H1 (cell line): ENCODE measurements around the gene PDE8B. TPM values are rescaled to one million over a fixed set of nuclear protein-coding genes. Genes with fewer than 3 reads are reported as not detected.

Source experiments
- CTCF ChIA-PET: fragments of 300-600 bp; sonication (Branson Sonifier 250); formaldehyde crosslinking; loops from one replicate; lab custom pipeline; 2021; ENCODE audit not compliant: partially characterized antibody; lab: Charles Lee
- POLR2A ChIA-PET: fragments of 300-600 bp; sonication (Branson Sonifier 250); formaldehyde crosslinking; loops from one replicate; lab custom pipeline; 2021; ENCODE audit warnings: inconsistent platforms; ENCODE audit not compliant: partially characterized antibody; lab: Charles Lee
- DNase-seq, 2 experiments: peaks; one replicate each; pipeline versions ENCODE4 v3.0.0 to v3.0.0-alpha.2; 2010 to 2022; ENCODE audit warnings: low spot score in 2 of 2, low read depth in 1 of 2, mixed read lengths in 1 of 2
- FAIRE-seq: peaks from 2 replicates; lab custom pipeline; 2011; peaks lifted over from hg19 to GRCh38; lab: Jason Lieb, UNC
- H2AFZ ChIP-seq: 2 replicates; pipeline ENCODE4 v1.8.1; 2012; ENCODE audit warnings: low read length, inconsistent platforms
- H2AK5ac ChIP-seq: 2 replicates; pipeline ENCODE4 v1.6.1; 2013; ENCODE audit warnings: low read depth, low read length
- H2BK120ac ChIP-seq: replicated peaks from 2 replicates; pipeline ENCODE3; 2013; ENCODE audit warnings: low read depth, low read length, inconsistent platforms
- H2BK12ac ChIP-seq: 2 replicates; pipeline ENCODE4 v1.6.1; 2013; ENCODE audit warnings: low read depth, low read length
- H2BK15ac ChIP-seq: 2 replicates; pipeline ENCODE4 v1.6.1; 2013; ENCODE audit warnings: low read length
- H2BK20ac ChIP-seq: 2 replicates; pipeline ENCODE4 v1.6.1; 2013; ENCODE audit warnings: low read length
- H2BK5ac ChIP-seq: 2 replicates; pipeline ENCODE4 v1.6.1; 2013; ENCODE audit warnings: low read depth, low read length
- H3K14ac ChIP-seq: 2 replicates; pipeline ENCODE4 v1.6.1; 2013; ENCODE audit warnings: inconsistent platforms; ENCODE audit not compliant: insufficient read length
- H3K18ac ChIP-seq: 2 replicates; pipeline ENCODE4 v1.6.1; 2013; ENCODE audit warnings: low read length; ENCODE audit errors: extremely low read depth
- H3K23ac ChIP-seq: 2 replicates; pipeline ENCODE4 v1.6.1; 2013; ENCODE audit warnings: inconsistent platforms; ENCODE audit not compliant: insufficient read length
- H3K23me2 ChIP-seq: 2 replicates; pipeline ENCODE4 v1.6.1; 2013; ENCODE audit warnings: low read depth, low read length
- H3K27ac ChIP-seq: 2 replicates; pipeline ENCODE4 v1.6.1; 2011; ENCODE audit warnings: low read depth, low read length, inconsistent platforms
- H3K27me3 ChIP-seq, 4 experiments: replicated peaks in 1 of 4; 1 replicate in 1 of 4; 2 replicates in 3 of 4; pipeline versions ENCODE4 v1.6.1 to v1.8.1; 2011 to 2013; ENCODE audit warnings: low read length in 3 of 4, mild to moderate bottlenecking in 3 of 4, inconsistent platforms in 2 of 4, mixed read lengths in 2 of 4, moderate library complexity in 1 of 4; ENCODE audit not compliant: control insufficient read depth in 3 of 4, insufficient read depth in 3 of 4; ENCODE audit errors: extremely low read depth in 1 of 4
- H3K36me3 ChIP-seq, 4 experiments: 2 replicates each; pipeline versions ENCODE4 v1.6.1 to v1.8.1; 2011 to 2013; ENCODE audit warnings: mild to moderate bottlenecking in 4 of 4, low read length in 3 of 4, moderate library complexity in 2 of 4, control low read depth in 1 of 4, inconsistent platforms in 1 of 4; ENCODE audit not compliant: insufficient read depth in 4 of 4, control insufficient read depth in 2 of 4
- H3K4ac ChIP-seq: replicated peaks from 2 replicates; pipeline ENCODE3; 2013; ENCODE audit warnings: low read length, low read depth, mixed read lengths, inconsistent platforms; ENCODE audit not compliant: insufficient read length
- H3K4me1 ChIP-seq, 4 experiments: replicated peaks in 1 of 4; 1 replicate in 1 of 4; 2 replicates in 3 of 4; pipeline versions ENCODE4 v1.6.1 to v1.8.1; 2011 to 2013; ENCODE audit warnings: low read length in 3 of 4, inconsistent platforms in 2 of 4, mixed read lengths in 1 of 4; ENCODE audit not compliant: insufficient read depth in 4 of 4, control insufficient read depth in 3 of 4
- H3K4me2 ChIP-seq, 2 experiments: 2 replicates each; pipeline versions ENCODE4 v1.6.1 to v1.8.1; 2011 to 2013; ENCODE audit warnings: low read depth in 2 of 2, low read length in 2 of 2, control low read depth in 1 of 2, inconsistent platforms in 1 of 2, mild to moderate bottlenecking in 1 of 2; ENCODE audit not compliant: insufficient read depth in 1 of 2
- H3K4me3 ChIP-seq, 4 experiments: fragments of 200-600, 300-600 bp in 1 of 4; sonication (generic), shearing (Covaris generic), sonication (Bioruptor Twin) in 1 of 4; 2 replicates each; pipeline versions ENCODE4 v1.5.1 to v1.8.1; 2011 to 2016; ENCODE audit warnings: low read length in 4 of 4, low read depth in 3 of 4, control low read depth in 2 of 4, inconsistent platforms in 2 of 4, mild to moderate bottlenecking in 2 of 4, mixed read lengths in 1 of 4, moderate library complexity in 1 of 4; ENCODE audit not compliant: insufficient read depth in 2 of 4; ENCODE audit errors: extremely low read depth in 1 of 4
- H3K56ac ChIP-seq: replicated peaks from 2 replicates; pipeline ENCODE3; 2013; ENCODE audit warnings: low read depth, mild to moderate bottlenecking, mixed read lengths, low read length, inconsistent platforms; ENCODE audit not compliant: insufficient read length
- H3K79me1 ChIP-seq: 2 replicates; pipeline ENCODE4 v1.6.1; 2013; ENCODE audit warnings: low read depth, low read length, control low read depth
- H3K79me2 ChIP-seq, 2 experiments: 2 replicates each; pipeline versions ENCODE4 v1.6.1 to v1.8.1; 2012 to 2013; ENCODE audit warnings: low read length in 2 of 2, mild to moderate bottlenecking in 2 of 2, inconsistent platforms in 1 of 2; ENCODE audit not compliant: insufficient read depth in 2 of 2, control insufficient read depth in 1 of 2
- H3K9ac ChIP-seq, 4 experiments: replicated peaks in 1 of 4; 1 replicate in 1 of 4; 2 replicates in 3 of 4; pipeline versions ENCODE4 v1.6.1 to v1.8.1; 2011 to 2013; ENCODE audit warnings: low read depth in 3 of 4, low read length in 3 of 4, control low read depth in 2 of 4, mild to moderate bottlenecking in 2 of 4, moderate library complexity in 2 of 4, inconsistent platforms in 1 of 4; ENCODE audit errors: extremely low read depth in 1 of 4
- H3K9me3 ChIP-seq, 2 experiments: 2 replicates each; pipeline versions ENCODE4 v1.6.1 to v1.8.1; 2012 to 2013; ENCODE audit warnings: mild to moderate bottlenecking in 2 of 2, moderate library complexity in 2 of 2, control low read depth in 1 of 2, inconsistent platforms in 1 of 2, low read depth in 1 of 2, low read length in 1 of 2, mixed read lengths in 1 of 2; ENCODE audit not compliant: insufficient read depth in 2 of 2
- H4K20me1 ChIP-seq, 2 experiments: replicated peaks in 1 of 2; 2 replicates each; pipeline versions ENCODE3 to v1.8.1; 2011 to 2013; ENCODE audit warnings: inconsistent platforms in 2 of 2, low read length in 2 of 2, mild to moderate bottlenecking in 1 of 2; ENCODE audit not compliant: insufficient read depth in 2 of 2, control insufficient read depth in 1 of 2
- H4K5ac ChIP-seq: 2 replicates; pipeline ENCODE4 v1.6.1; 2013; ENCODE audit warnings: low read length, low read depth, mixed read lengths, inconsistent platforms; ENCODE audit not compliant: insufficient read length
- H4K8ac ChIP-seq: 2 replicates; pipeline ENCODE4 v1.8.0; 2013; ENCODE audit warnings: mild to moderate bottlenecking, moderate library complexity, low read length, inconsistent platforms; ENCODE audit not compliant: insufficient read depth; ENCODE audit errors: extremely low read depth
- H4K91ac ChIP-seq: replicated peaks from 2 replicates; pipeline ENCODE3; 2013; ENCODE audit warnings: low read length, mixed read lengths, inconsistent platforms; ENCODE audit not compliant: insufficient read length
- ATF3 ChIP-seq: IDR thresholded peaks from 2 replicates; pipeline ENCODE4 v1.6.1; 2011; ENCODE audit warnings: low read depth, mild to moderate bottlenecking, low read length; ENCODE audit not compliant: insufficient read depth
- BRCA1 ChIP-seq: IDR thresholded peaks from 2 replicates; pipeline ENCODE4 v1.6.1; 2012; ENCODE audit warnings: low read depth, low read length, improper control_type of control experiment
- EZH2 ChIP-seq: fragments of 200-600 bp; sonication (generic); IDR thresholded peaks from 2 replicates; pipeline ENCODE4 v1.7.1; 2012; ENCODE audit warnings: low read depth, mild to moderate bottlenecking, moderate library complexity, low read length, inconsistent platforms; ENCODE audit not compliant: severe bottlenecking
- HDAC2 ChIP-seq, 2 experiments: fragments of 300-600 bp in 1 of 2; sonication (generic) in 1 of 2; IDR thresholded peaks; 2 replicates each; pipeline ENCODE4 v1.6.1; 2011 to 2012; ENCODE audit warnings: low read depth in 2 of 2, low read length in 2 of 2, mild to moderate bottlenecking in 2 of 2, moderate library complexity in 2 of 2, borderline replicate concordance in 1 of 2, inconsistent platforms in 1 of 2
- SIRT6 ChIP-seq: IDR thresholded peaks from one replicate; pipeline ENCODE4 v1.7.1; 2012; ENCODE audit warnings: low read length, inconsistent platforms
- SP2 ChIP-seq: IDR thresholded peaks from 2 replicates; pipeline ENCODE4 v1.6.1; 2012; ENCODE audit warnings: mild to moderate bottlenecking, low read length, inconsistent platforms
- SP4 ChIP-seq: IDR thresholded peaks from 2 replicates; pipeline ENCODE4 v1.6.1; 2012; ENCODE audit warnings: low read length, inconsistent platforms
- TBP ChIP-seq: IDR thresholded peaks from 2 replicates; pipeline ENCODE4 v1.6.1; 2011; ENCODE audit warnings: low read depth, low read length, improper control_type of control experiment
- TCF12 ChIP-seq: IDR thresholded peaks from 2 replicates; pipeline ENCODE4 v1.6.1; 2011; ENCODE audit warnings: low read depth, mild to moderate bottlenecking, low read length
- YY1 ChIP-seq: IDR thresholded peaks from 2 replicates; pipeline ENCODE4 v1.6.1; 2011; ENCODE audit warnings: low read depth, mild to moderate bottlenecking, low read length
- WGBS, 2 experiments: shearing (Covaris generic) in 1 of 2; methylation state at CpG; one replicate each; pipeline versions ENCODE4 v1.1.6 to v1.1.7; 2013 to 2015; ENCODE audit warnings: low lambda C conversion rate in 2 of 2, mixed read lengths in 2 of 2, inconsistent platforms in 1 of 2, low coverage in 1 of 2, missing lambda C conversion rate in 1 of 2; ENCODE audit not compliant: insufficient replicate concordance in 2 of 2, insufficient coverage in 1 of 2, insufficient read length in 1 of 2; ENCODE audit errors: extremely low coverage in 1 of 2, missing lambda C conversion rate in 1 of 2; 5-methylcytosine and 5-hydroxymethylcytosine counted together
- polyA plus RNA-seq, 7 experiments: library from polyadenylated mRNA; depleted of rRNA in 3 of 7; stranded (reverse) in 5 of 7; unstranded in 2 of 7; fragments of >200 nt in 5 of 7; fragments of 200-250 nt in 2 of 7; gene quantifications; 1 replicate in 5 of 7; 2 replicates in 1 of 7; 4 replicates in 1 of 7; pipeline versions ENCODE4 v1.2.1 to v1.2.3, GENCODE V29; 2011 to 2013; ENCODE audit warnings: missing spikeins in 2 of 7, mixed read lengths in 2 of 7
- total RNA-seq: library from RNA; stranded (reverse); fragmentation: NEBNext Ultra II Directional; extraction: Animal tissue kit (Norgen Biotek cat#: 25700); gene quantifications from 2 replicates; pipeline ENCODE4 v1.2.1, GENCODE V29; 2021

The PDE8B gene
- total and polyA plus RNA-seq, 2 of the 8 experiments (the other 6 are each of a cell fraction or from before 2014, with no cell fraction given): 0.32 to 1.1 TPM

DNA sequence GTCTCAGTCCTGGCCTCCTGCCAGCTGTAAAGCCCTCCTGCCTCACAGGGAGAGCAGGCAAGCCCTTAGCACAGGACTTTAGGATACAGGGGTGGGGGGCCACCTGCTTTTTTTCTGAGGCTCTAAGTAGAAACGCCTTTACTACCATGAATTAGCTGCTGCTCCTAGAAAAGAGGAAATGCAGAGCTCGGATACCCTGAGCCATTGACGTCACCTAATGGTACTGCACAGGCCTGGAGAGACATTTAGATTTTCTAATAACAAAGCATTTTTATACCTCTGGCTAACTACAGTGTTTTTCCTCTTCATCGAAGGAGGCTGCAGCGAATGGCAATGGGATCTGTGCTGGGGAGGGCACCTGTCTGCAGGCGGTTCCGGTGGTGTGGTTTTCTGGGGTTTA, 144.6 kb downstream of the PDE8B start:
- no peaks in the 10 kb centered on the region for H3K36me3 ChIP-seq
- WGBS, 2 experiments: 91% methylated on average over 7 of the region's 7 CpGs; no CpG with 5 or more reads in 1 of the 2 experiments
- no peak overlapping the region for H3K4ac ChIP-seq
- H2BK5ac ChIP-seq: no peak overlapping the region
- FAIRE-seq (no peak), DNase-seq (no peak)
- no peak overlapping the region for H3K14ac ChIP-seq
- no peak overlapping the region for H2BK20ac ChIP-seq
- POLR2A ChIA-PET: no interaction called here
- H4K20me1 ChIP-seq: no peaks in the 10 kb centered on the region
- H2AFZ ChIP-seq: no peak overlapping the region
- H2BK15ac ChIP-seq: no peak overlapping the region
- H3K4me1 ChIP-seq: no peaks in the 10 kb centered on the region
- no peak overlapping the region for H4K5ac ChIP-seq
- H3K9me3 ChIP-seq: no peaks in the 10 kb centered on the region
- no peak overlapping the region for H4K91ac ChIP-seq
- no peak overlapping the region for H3K23ac ChIP-seq
- CTCF ChIA-PET: no interaction called here
- no peak overlapping the region for H3K18ac ChIP-seq
- H3K79me2 ChIP-seq: no peaks in the 10 kb centered on the region
- H3K79me1 ChIP-seq: no peaks in the 10 kb centered on the region
- H3K4me2 ChIP-seq: no peak overlapping the region
- H3K27me3 ChIP-seq: no peaks in the 10 kb centered on the region
- H3K23me2 ChIP-seq: no peaks in the 10 kb centered on the region
- H3K4me3 ChIP-seq: no peak overlapping the region
- no peak overlapping the region for H3K27ac ChIP-seq
- no peak overlapping the region for H4K8ac ChIP-seq
- H3K56ac ChIP-seq: no peak overlapping the region
- H2BK12ac ChIP-seq: no peak overlapping the region
- no peak overlapping the region for H2BK120ac ChIP-seq
- no peak overlapping the region for H2AK5ac ChIP-seq
- H3K9ac ChIP-seq: no peak overlapping the region
- no peak for TF ChIP-seq BRCA1
- no peak for TF ChIP-seq ATF3
- no peak for TF ChIP-seq SP4
- TF ChIP-seq YY1: no peak
- no peak for TF ChIP-seq TBP
- no peak for TF ChIP-seq SIRT6
- TF ChIP-seq TCF12: no peak
- TF ChIP-seq EZH2: no peak
- no peak for TF ChIP-seq SP2
- no peak for TF ChIP-seq HDAC2 (IDR thresholded peaks at IDR 0.05; ENCODE audit: borderline replicate concordance in 1 of 2, low read depth in 2 of 2, low read length in 2 of 2)
